ENCODE data around the gene EPHA3.

DNA sequence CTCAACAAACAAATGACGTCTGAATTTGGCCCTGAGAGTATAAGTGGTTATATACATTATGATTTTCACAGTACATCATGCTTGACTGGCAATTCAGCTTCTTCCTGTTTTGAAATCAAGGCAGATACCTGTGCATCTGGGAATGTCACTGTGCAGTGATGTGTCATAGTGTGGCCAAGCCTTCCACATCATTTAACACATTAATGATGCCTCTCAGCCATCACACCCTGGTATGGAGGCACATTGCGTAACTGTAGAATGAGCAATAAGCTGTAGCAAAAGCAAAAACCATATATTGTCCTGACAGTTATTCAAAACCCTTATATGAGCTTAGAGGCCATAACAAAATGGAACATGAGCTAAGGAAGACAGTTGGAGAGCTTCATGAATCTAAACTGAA is 246.0 kb downstream of the EPHA3 start:
- no peak for TF ChIP-seq EZH2phosphoT487 (IDR thresholded peaks at IDR 0.05; ENCODE audit: borderline replicate concordance)
- TF ChIP-seq, protein P1, sequence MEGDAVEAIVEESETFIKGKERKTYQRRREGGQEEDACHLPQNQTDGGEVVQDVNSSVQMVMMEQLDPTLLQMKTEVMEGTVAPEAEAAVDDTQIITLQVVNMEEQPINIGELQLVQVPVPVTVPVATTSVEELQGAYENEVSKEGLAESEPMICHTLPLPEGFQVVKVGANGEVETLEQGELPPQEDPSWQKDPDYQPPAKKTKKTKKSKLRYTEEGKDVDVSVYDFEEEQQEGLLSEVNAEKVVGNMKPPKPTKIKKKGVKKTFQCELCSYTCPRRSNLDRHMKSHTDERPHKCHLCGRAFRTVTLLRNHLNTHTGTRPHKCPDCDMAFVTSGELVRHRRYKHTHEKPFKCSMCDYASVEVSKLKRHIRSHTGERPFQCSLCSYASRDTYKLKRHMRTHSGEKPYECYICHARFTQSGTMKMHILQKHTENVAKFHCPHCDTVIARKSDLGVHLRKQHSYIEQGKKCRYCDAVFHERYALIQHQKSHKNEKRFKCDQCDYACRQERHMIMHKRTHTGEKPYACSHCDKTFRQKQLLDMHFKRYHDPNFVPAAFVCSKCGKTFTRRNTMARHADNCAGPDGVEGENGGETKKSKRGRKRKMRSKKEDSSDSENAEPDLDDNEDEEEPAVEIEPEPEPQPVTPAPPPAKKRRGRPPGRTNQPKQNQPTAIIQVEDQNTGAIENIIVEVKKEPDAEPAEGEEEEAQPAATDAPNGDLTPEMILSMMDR (conservative IDR thresholded peaks at IDR 0.05; ENCODE audit: low read length), result no peak
